Measurements from ENCODE around the gene DEDD.
A peak's percentile ranks its signal among the peaks of the same experiment; 100 is the strongest.

Gene DEDD

DNA sequence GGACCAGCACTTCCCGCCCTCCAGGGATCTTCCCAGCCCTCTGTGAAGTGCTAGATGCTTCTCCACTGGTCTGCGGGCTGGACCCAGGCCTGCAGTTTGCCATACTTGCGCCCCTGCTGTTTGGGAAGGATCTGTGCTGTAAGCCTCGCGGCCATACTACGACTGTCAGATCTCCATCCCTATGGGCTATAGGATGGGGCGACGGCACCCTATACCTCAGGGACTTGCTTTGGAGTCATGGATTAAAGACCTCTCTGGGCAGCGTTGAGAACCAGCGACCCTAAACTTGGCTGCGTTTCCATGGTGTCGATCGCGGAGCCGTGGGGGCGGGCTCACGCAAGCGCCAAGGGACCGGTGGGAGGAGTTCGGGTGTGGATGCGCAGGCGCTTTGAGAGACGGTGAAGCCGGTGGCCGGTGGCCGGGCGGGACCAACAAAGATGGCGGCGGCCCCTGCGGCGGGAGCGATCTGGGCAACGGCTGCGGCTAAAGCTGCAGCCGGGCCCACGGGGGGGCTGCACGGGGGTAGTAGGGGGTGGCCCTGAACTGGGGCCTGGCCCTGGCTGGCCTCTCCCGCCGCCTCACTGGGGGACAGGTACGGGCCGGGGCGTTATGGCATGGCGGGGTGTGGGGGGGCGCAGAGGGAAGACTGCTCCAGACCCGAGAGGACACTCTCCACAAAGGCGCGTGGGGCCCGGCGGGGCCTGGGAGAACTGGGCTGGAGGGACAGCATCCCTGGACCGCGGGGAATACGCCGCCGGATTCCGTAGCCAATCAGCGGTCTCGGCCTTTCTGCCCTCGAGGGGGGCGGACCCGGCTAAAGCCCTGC is 26.8 kb upstream of the DEDD start, which contains the start of gene USP21:
TSS of gene USP21 (plus strand) at position 414 of the 826 bp plus-strand sequence. CDS start 1,141 bp downstream, outside the sequence.
- peak; percentile 97 for DNase-seq (ENCODE audit: low spot score)
- TF ChIP-seq, protein P1, sequence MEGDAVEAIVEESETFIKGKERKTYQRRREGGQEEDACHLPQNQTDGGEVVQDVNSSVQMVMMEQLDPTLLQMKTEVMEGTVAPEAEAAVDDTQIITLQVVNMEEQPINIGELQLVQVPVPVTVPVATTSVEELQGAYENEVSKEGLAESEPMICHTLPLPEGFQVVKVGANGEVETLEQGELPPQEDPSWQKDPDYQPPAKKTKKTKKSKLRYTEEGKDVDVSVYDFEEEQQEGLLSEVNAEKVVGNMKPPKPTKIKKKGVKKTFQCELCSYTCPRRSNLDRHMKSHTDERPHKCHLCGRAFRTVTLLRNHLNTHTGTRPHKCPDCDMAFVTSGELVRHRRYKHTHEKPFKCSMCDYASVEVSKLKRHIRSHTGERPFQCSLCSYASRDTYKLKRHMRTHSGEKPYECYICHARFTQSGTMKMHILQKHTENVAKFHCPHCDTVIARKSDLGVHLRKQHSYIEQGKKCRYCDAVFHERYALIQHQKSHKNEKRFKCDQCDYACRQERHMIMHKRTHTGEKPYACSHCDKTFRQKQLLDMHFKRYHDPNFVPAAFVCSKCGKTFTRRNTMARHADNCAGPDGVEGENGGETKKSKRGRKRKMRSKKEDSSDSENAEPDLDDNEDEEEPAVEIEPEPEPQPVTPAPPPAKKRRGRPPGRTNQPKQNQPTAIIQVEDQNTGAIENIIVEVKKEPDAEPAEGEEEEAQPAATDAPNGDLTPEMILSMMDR (IDR thresholded peaks at IDR 0.05; ENCODE audit: extremely low read depth, insufficient read depth, missing control alignments) = no peak
- in situ Hi-C loops (cut with MboI; ENCODE audit: low pct_unique_long_range_greater_than_20kb, low sequenced_read_pairs, unreplicated experiment) = no loop called here

DNA sequence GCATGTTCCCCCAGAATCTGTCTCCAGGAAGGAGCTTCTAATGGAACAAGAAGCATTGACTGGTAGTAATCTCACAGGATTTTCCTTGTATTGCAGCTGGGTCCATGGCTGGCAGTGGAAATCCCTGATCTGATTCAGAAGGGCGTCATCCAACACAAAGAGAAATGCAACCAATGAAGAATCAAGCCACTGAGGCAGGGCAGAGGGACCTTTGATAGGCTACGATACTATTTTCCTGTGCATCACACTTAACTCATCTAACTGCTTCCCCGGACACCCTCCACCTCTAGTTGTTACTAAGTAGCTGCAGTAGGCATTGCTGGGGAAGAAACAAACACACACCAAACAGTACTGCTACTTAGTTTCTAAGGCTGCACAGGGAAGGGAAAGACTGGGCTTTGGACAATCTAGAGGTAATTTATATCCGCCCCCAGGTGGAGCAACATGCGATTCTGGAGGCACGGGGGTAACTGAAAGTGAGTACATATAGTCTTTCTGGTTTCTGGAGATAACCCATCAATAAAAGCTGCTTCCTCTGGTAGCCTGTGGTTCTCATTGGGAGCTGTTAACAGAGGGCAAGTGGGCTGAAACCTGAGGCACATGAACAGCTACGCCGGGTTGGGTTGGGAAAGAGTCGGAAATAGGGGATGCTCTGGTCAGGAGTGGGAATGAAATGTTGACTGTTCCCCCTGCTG is 26.0 kb upstream of the DEDD start:
- TF ChIP-seq, protein P1 (IDR thresholded peaks at IDR 0.05; ENCODE audit: extremely low read depth, insufficient read depth, missing control alignments) = no peak
- in situ Hi-C loops (cut with MboI; ENCODE audit: low pct_unique_long_range_greater_than_20kb, low sequenced_read_pairs, unreplicated experiment) = no loop called here
- DNase-seq (ENCODE audit: low spot score) = no peak

DNA sequence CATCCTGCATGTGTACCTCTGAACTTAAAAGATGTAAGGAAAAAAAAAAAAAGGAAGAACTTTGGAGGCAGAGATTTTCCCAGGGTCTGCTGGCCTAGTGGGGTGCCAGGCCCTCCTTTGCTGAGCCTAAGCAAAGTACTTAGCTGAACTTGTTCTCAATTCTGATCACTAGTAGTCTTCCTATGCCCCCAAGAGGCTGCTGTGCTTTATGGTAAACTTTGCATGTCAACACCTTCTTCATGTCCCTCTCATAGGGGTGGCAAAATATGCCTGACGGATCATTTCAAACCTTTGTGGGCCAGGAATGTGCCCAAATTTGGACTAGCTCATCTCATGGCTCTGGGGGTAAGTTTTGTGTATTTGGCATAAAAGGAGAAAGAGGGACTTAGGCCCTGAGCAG is 25.4 kb upstream of the DEDD start:
- in situ Hi-C loops (cut with MboI; ENCODE audit: low pct_unique_long_range_greater_than_20kb, low sequenced_read_pairs, unreplicated experiment) = no loop called here
- TF ChIP-seq, protein P1 (IDR thresholded peaks at IDR 0.05; ENCODE audit: extremely low read depth, insufficient read depth, missing control alignments) = no peak
- DNase-seq (ENCODE audit: low spot score) = no peak

DNA sequence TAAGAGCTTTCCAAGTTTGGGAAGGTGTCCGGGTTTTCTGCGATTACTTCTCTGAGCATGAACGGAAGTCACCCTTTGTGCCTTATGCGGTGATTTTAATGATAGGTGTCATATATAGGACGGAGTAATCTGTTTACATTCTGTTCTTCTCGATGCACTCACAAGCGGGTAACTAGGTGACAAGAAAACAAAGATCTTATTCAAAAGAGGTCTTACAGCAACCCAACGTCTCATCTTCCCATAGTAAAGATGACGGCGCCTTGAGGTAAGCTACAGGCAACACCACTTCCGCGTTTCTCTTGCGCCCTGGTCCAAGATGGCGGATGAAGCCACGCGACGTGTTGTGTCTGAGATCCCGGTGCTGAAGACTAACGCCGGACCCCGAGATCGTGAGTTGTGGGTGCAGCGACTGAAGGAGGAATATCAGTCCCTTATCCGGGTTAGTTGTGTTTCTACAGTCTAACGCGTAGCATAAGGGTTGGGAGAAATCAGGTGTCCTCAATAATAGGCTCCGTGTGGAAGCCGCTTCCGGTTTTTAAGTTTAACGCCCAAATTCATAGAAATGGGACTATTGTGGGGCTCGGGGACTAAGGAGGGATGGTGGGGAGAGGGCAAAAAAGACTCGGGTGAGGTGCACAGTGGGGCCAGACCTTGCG is 21.3 kb upstream of the DEDD start, which contains the start of gene UFC1:
TSS of gene UFC1 (plus strand) at position 297 of the 656 bp plus-strand sequence. CDS start at position 317, 20 bp downstream.
- peak; percentile 90 for DNase-seq (ENCODE audit: low spot score)
- TF ChIP-seq, protein P1 (IDR thresholded peaks at IDR 0.05; ENCODE audit: extremely low read depth, insufficient read depth, missing control alignments) = no peak
- in situ Hi-C loops (cut with MboI; ENCODE audit: low pct_unique_long_range_greater_than_20kb, low sequenced_read_pairs, unreplicated experiment) = no loop called here

DNA sequence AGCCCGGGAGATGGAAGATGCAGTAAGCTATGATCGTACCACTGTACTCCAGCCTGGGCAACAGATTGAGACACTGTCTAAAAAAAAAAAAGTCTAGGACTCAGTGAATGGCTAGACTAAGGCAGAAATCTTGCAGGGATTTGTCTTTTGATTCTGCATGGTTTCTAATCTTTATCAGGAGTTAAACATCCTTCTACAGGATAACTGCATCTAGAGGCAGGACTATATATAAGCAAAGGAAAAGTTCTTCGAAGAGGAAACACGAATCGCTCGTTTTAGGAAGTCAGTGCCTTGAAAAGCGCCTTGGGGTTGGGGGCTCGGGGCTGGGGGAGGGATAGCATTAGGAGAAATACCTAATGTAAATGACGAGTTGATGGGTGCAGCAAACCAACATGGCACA is 20.7 kb upstream of the DEDD start:
- TF ChIP-seq, protein P1 (IDR thresholded peaks at IDR 0.05; ENCODE audit: extremely low read depth, insufficient read depth, missing control alignments) = no peak
- DNase-seq (ENCODE audit: low spot score) = no peak
- in situ Hi-C loops (cut with MboI; ENCODE audit: low pct_unique_long_range_greater_than_20kb, low sequenced_read_pairs, unreplicated experiment) = no loop called here

DNA sequence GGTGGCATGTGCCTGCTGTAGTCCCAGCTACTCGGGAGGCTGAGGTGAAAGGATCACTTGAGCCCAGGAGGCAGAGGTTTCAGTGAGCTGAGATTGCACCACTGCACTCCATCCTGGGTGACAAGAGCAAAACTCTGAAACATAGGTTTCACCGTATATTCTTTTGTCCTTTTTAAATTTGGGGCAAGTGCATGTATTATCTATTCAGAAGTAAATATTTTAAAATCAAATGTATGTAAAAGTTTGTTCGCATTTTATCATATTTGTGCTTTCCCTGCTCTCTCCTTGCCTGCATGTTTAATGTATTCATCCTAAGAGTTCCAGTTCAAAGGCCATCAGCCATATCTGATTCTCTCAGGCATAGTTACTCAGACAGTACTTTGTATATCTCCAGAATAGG is 13.4 kb upstream of the DEDD start:
- in situ Hi-C loops (cut with MboI; ENCODE audit: low pct_unique_long_range_greater_than_20kb, low sequenced_read_pairs, unreplicated experiment) = no loop called here
- no peak for DNase-seq (ENCODE audit: low spot score)

More for the DNA sequence above, 13.4 kb upstream of the DEDD start:
- TF ChIP-seq, protein P1 (IDR thresholded peaks at IDR 0.05; ENCODE audit: extremely low read depth, insufficient read depth, missing control alignments) = no peak
